IMR-90 (cell line): Measurements from ENCODE around the gene GXYLT2. TPM values are rescaled to one million over a fixed set of nuclear protein-coding genes. Genes with fewer than 3 reads are reported as not detected.

Experiments
- ATAC-seq: fragments of 200-7000 bp; cut with Tn5 transposase; 2 replicates; pipeline ENCODE4 v1.9.1; 2020; ENCODE audit warnings: low read depth, mild to moderate bottlenecking, moderate library complexity
- BruUV-seq: library from RNA; stranded (reverse); fragments of 400-500 nt; replicated peaks from 2 replicates; lab custom pipeline; 2021; lab: Mats Ljungman, UMichigan
- CTCF ChIA-PET: fragments of 300-600 bp; formaldehyde crosslinking; extraction: SDS; loops from one replicate; lab custom pipeline; 2021; ENCODE audit warnings: antibody characterized with exemption; lab: Yijun Ruan, JAX
- POLR2A ChIA-PET: fragments of 300-600 bp; sonication (Branson Sonifier 250); formaldehyde crosslinking; loops from one replicate; lab custom pipeline; 2022; ENCODE audit warnings: antibody characterized with exemption; ENCODE audit not compliant: unreplicated experiment; lab: Charles Lee
- DNase-seq: peaks from one replicate; pipeline ENCODE4 v3.0.0; 2013
- H2AFZ ChIP-seq: replicated peaks from 2 replicates; pipeline ENCODE3; 2013; ENCODE audit warnings: low read length, mild to moderate bottlenecking; ENCODE audit not compliant: poor library complexity
- H2AK5ac ChIP-seq: 2 replicates; pipeline ENCODE4 v1.6.1; 2013; ENCODE audit warnings: low read depth, low read length, inconsistent platforms
- H2AK9ac ChIP-seq: replicated peaks from 2 replicates; pipeline ENCODE3; 2013; ENCODE audit warnings: mild to moderate bottlenecking, low read depth, low read length, moderate library complexity; ENCODE audit not compliant: poor library complexity
- H2BK120ac ChIP-seq: 2 replicates; pipeline ENCODE4 v1.6.1; 2013; ENCODE audit warnings: low read depth, low read length, inconsistent platforms
- H2BK15ac ChIP-seq: 3 replicates; pipeline ENCODE4 v1.6.1; 2013; ENCODE audit warnings: low read depth, low read length, inconsistent platforms
- H2BK20ac ChIP-seq: 2 replicates; pipeline ENCODE4 v1.6.1; 2013; ENCODE audit warnings: low read depth, mild to moderate bottlenecking, inconsistent platforms, low read length, moderate library complexity
- H2BK5ac ChIP-seq: 2 replicates; pipeline ENCODE4 v1.6.1; 2013; ENCODE audit warnings: mild to moderate bottlenecking, low read depth, low read length, inconsistent platforms; ENCODE audit not compliant: poor library complexity, severe bottlenecking
- H3K14ac ChIP-seq: replicated peaks from 2 replicates; pipeline ENCODE4 v1.6.1; 2013; ENCODE audit warnings: low read depth, low read length, inconsistent platforms
- H3K18ac ChIP-seq: 2 replicates; pipeline ENCODE4 v1.6.1; 2013; ENCODE audit warnings: low read depth, low read length, control low read depth
- H3K23ac ChIP-seq: 2 replicates; pipeline ENCODE4 v1.6.1; 2013; ENCODE audit warnings: low read depth, low read length, inconsistent platforms
- H3K27ac ChIP-seq: 2 replicates; pipeline ENCODE4 v1.5.1; 2013; ENCODE audit warnings: mild to moderate bottlenecking, control low read depth, low read length; ENCODE audit not compliant: insufficient read depth
- H3K27me3 ChIP-seq: 2 replicates; pipeline ENCODE4 v1.6.1; 2013; ENCODE audit warnings: low read length; ENCODE audit not compliant: control insufficient read depth, insufficient read depth
- H3K36me3 ChIP-seq: 2 replicates; pipeline ENCODE4 v1.6.1; 2013; ENCODE audit warnings: low read length, mixed read lengths; ENCODE audit not compliant: control insufficient read depth, insufficient read depth
- H3K4ac ChIP-seq: 2 replicates; pipeline ENCODE4 v1.6.1; 2013; ENCODE audit warnings: low read depth, low read length, inconsistent platforms
- H3K4me1 ChIP-seq: 2 replicates; pipeline ENCODE4 v1.6.1; 2013; ENCODE audit warnings: low read length, mixed read lengths; ENCODE audit not compliant: control insufficient read depth, insufficient read depth
- H3K4me2 ChIP-seq: 2 replicates; pipeline ENCODE4 v1.6.1; 2013; ENCODE audit warnings: low read depth, mild to moderate bottlenecking, control low read depth, low read length, moderate library complexity
- H3K4me3 ChIP-seq: 2 replicates; pipeline ENCODE4 v1.5.1; 2013; ENCODE audit warnings: low read depth, mild to moderate bottlenecking, control low read depth, low read length, moderate library complexity; ENCODE audit not compliant: insufficient read depth
- H3K56ac ChIP-seq: 2 replicates; pipeline ENCODE4 v1.6.1; 2013; ENCODE audit warnings: low read length, inconsistent platforms; ENCODE audit not compliant: insufficient read depth; ENCODE audit errors: extremely low read depth
- H3K79me1 ChIP-seq, 2 experiments: 2 replicates each; pipeline ENCODE4 v1.6.1; 2013; ENCODE audit warnings: low read length in 2 of 2, inconsistent platforms in 1 of 2, low read depth in 1 of 2
- H3K9ac ChIP-seq: 2 replicates; pipeline ENCODE4 v1.6.1; 2013; ENCODE audit warnings: low read depth, low read length, control low read depth
- H3K9me1 ChIP-seq: 2 replicates; pipeline ENCODE4 v1.6.1; 2013; ENCODE audit warnings: low read length, inconsistent platforms; ENCODE audit not compliant: insufficient read depth
- H3K9me3 ChIP-seq: 2 replicates; pipeline ENCODE4 v1.6.1; 2013; ENCODE audit warnings: low read length; ENCODE audit not compliant: control insufficient read depth, insufficient read depth
- H4K20me1 ChIP-seq: 2 replicates; pipeline ENCODE4 v1.6.1; 2013; ENCODE audit warnings: low read length, inconsistent platforms; ENCODE audit not compliant: insufficient read depth
- H4K5ac ChIP-seq: 2 replicates; pipeline ENCODE4 v1.6.1; 2013; ENCODE audit warnings: mild to moderate bottlenecking, low read depth, low read length, control low read depth
- H4K8ac ChIP-seq, 2 experiments: 2 replicates each; pipeline ENCODE4 v1.6.1; 2013; ENCODE audit warnings: low read depth in 2 of 2, low read length in 2 of 2, control low read depth in 1 of 2, inconsistent platforms in 1 of 2
- H4K91ac ChIP-seq: 2 replicates; pipeline ENCODE4 v1.6.1; 2013; ENCODE audit warnings: low read depth, low read length, inconsistent platforms; ENCODE audit not compliant: insufficient read depth
- BHLHE40 ChIP-seq: fragments of 150-350 bp; IDR thresholded peaks from 2 replicates; pipeline ENCODE4 v1.6.1; 2016; ENCODE audit warnings: mild to moderate bottlenecking, low read depth, low read length
- CEBPB ChIP-seq: IDR thresholded peaks from 2 replicates; pipeline ENCODE4 v1.6.1; 2012; ENCODE audit warnings: low read depth, low read length, improper control_type of control experiment
- CHD1 ChIP-seq: IDR thresholded peaks from 2 replicates; pipeline ENCODE4 v1.6.1; 2012; ENCODE audit warnings: low read depth, low read length, improper control_type of control experiment
- FOS ChIP-seq: fragments of 150-350 bp; IDR thresholded peaks from 2 replicates; pipeline ENCODE4 v1.6.1; 2016; ENCODE audit warnings: low read depth, low read length
- MAFK ChIP-seq: IDR thresholded peaks from 2 replicates; pipeline ENCODE4 v1.6.1; 2012; ENCODE audit warnings: low read depth, low read length, improper control_type of control experiment
- MAZ ChIP-seq: IDR thresholded peaks from 2 replicates; pipeline ENCODE4 v1.6.1; 2012; ENCODE audit warnings: low read depth, mild to moderate bottlenecking, low read length, improper control_type of control experiment, moderate library complexity, borderline replicate concordance
- NFE2L2 ChIP-seq: fragments of 150-350 bp; IDR thresholded peaks from 2 replicates; pipeline ENCODE4 v1.6.1; 2016; ENCODE audit warnings: low read depth, mild to moderate bottlenecking, low read length
- POLR2A ChIP-seq: IDR thresholded peaks from 2 replicates; pipeline ENCODE4 v1.6.1; 2012; ENCODE audit warnings: mild to moderate bottlenecking, low read depth, low read length
- RAD21 ChIP-seq: IDR thresholded peaks from 2 replicates; pipeline ENCODE4 v1.6.1; 2012; ENCODE audit warnings: low read length, improper control_type of control experiment
- RFX5 ChIP-seq: IDR thresholded peaks from 2 replicates; pipeline ENCODE4 v1.8.0; 2012; ENCODE audit warnings: low read depth, mild to moderate bottlenecking, low read length, moderate library complexity
- SMC3 ChIP-seq: fragments of 150-350 bp; IDR thresholded peaks from 2 replicates; pipeline ENCODE4 v1.6.1; 2016; ENCODE audit warnings: low read depth, mild to moderate bottlenecking, antibody characterized with exemption, low read length, moderate library complexity
- WGBS, 2 experiments: methylation state at CpG; one replicate each; pipeline versions ENCODE4 v1.1.5 to v1.1.7; 2013; ENCODE audit warnings: missing lambda C conversion rate in 2 of 2; ENCODE audit not compliant: insufficient read length in 1 of 2; ENCODE audit errors: extremely low coverage in 2 of 2; 5-methylcytosine and 5-hydroxymethylcytosine counted together
- dilution Hi-C: fragments of 300-500 bp; cut with HindIII; formaldehyde crosslinking; loops from one replicate; pipeline ENCODE4 v1.14.3; 2018; ENCODE audit warnings: low sequenced_read_pairs; ENCODE audit not compliant: unreplicated experiment
- in situ Hi-C: fragments of 300-500 bp; cut with MboI; formaldehyde crosslinking; loops from 3 replicates; pipeline ENCODE4 v1.14.3; 2019; ENCODE audit warnings: low sequenced_read_pairs, inconsistent platforms, mixed read lengths
- intact Hi-C: fragments of 100-400 bp; cut with micrococcal nuclease; formaldehyde crosslinking; loops from 2 replicates; pipeline ENCODE4 v1.10.0; 2022
- polyA plus RNA-seq, 3 experiments: library from polyadenylated mRNA; depleted of rRNA; stranded (reverse); fragments of >200 nt; gene quantifications; 2 replicates each; pipeline ENCODE4 v1.2.3, GENCODE V29; 2012; ENCODE audit warnings: low replicate concordance in 1 of 3
- total RNA-seq: library from RNA; depleted of rRNA; stranded (reverse); fragments of >200 nt; gene quantifications from 2 replicates; pipeline ENCODE4 v1.2.3, GENCODE V29; 2012
- TF ChIP-seq, protein P1 (sequence below): fragments of 150-350 bp; IDR thresholded peaks from 2 replicates; pipeline ENCODE4 v1.6.1; 2016; ENCODE audit warnings: low read depth, mild to moderate bottlenecking, low read length, moderate library complexity, borderline replicate concordance
- TF ChIP-seq, protein P2 (sequence below): fragments of 150-350 bp; IDR thresholded peaks from 2 replicates; pipeline ENCODE4 v1.6.1; 2017; ENCODE audit warnings: mild to moderate bottlenecking, antibody characterized with exemption, low read length, low read depth
- TF ChIP-seq, protein P3 (sequence below): conservative IDR thresholded peaks from 2 replicates; pipeline ENCODE4 v1.5.1; 2012; ENCODE audit warnings: mild to moderate bottlenecking, low read depth, low read length, improper control_type of control experiment

Gene GXYLT2
- total and polyA plus RNA-seq, 2 of the 4 experiments (the other 2 are of a cell fraction), result 5.7 to 11.1 TPM

DNA sequence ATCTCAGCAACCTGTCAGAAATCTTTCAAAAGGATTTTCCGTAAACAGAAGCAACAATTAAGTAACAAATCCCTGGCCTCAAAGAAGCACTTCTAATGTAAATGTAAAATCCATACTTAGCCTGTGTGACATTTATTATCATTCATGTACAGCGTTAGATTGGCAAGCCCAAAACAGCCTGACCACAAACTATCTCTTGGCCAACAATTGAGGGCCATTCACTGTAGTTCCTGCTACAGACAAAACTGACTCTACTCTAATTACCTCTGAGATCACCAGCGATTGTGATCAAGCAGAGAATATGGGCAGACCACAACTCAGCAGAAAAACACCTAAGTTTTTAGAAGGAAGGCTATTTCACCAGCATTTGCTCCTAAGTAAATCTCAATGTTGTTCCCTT, 48.8 kb upstream of the GXYLT2 start:
- Histone ChIP-seq H3K4me2 (no peak overlapping the region), H4K8ac (no peak overlapping the region), H3K4me3 (no peak overlapping the region), H2BK120ac (no peak overlapping the region), H2BK20ac (no peak overlapping the region), H3K23ac (no peak overlapping the region), H3K9me1 (no peaks in the 10 kb centered on the region), H4K20me1 (no peaks in the 10 kb centered on the region), H4K91ac (no peak overlapping the region), H3K4ac (no peak overlapping the region), H2AK9ac (no peak overlapping the region), H2BK15ac (no peak overlapping the region), H3K27ac (no peak overlapping the region), H3K36me3 (peaks cover 13% of the 10 kb centered on the region), H2AFZ (no peak overlapping the region), H3K79me1 (no peaks in the 10 kb centered on the region; a peak in 2 of 4 replicates), H3K27me3 (no peaks in the 10 kb centered on the region), H3K56ac (no peak overlapping the region), H2BK5ac (no peak overlapping the region), H2AK5ac (no peak overlapping the region), H3K9ac (no peak overlapping the region), H4K5ac (no peak overlapping the region), H3K18ac (no peak overlapping the region), H3K9me3 (no peaks in the 10 kb centered on the region), H3K14ac (no peak overlapping the region), H3K4me1 (no peaks in the 10 kb centered on the region)
- ATAC-seq, result no peak
- WGBS, 2 experiments, result no CpG with 5 or more reads among the region's 3 CpGs
- in situ Hi-C loops (no loop called here), intact Hi-C loops (no loop called here), dilution Hi-C loops (no loop called here)
- BruUV-seq, result no TSS peak
- no peak for DNase-seq
- POLR2A ChIA-PET, result no interaction called here
- TF ChIP-seq CHD1 (no peak), CEBPB (no peak), MAZ (no peak), RFX5 (no peak), BHLHE40 (no peak), MAFK (no peak), FOS (no peak), SMC3 (no peak), NFE2L2 (no peak), POLR2A (no peak), RAD21 (no peak)
- TF ChIP-seq, protein P1, sequence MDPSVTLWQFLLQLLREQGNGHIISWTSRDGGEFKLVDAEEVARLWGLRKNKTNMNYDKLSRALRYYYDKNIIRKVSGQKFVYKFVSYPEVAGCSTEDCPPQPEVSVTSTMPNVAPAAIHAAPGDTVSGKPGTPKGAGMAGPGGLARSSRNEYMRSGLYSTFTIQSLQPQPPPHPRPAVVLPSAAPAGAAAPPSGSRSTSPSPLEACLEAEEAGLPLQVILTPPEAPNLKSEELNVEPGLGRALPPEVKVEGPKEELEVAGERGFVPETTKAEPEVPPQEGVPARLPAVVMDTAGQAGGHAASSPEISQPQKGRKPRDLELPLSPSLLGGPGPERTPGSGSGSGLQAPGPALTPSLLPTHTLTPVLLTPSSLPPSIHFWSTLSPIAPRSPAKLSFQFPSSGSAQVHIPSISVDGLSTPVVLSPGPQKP, result no peak
- TF ChIP-seq, protein P2, sequence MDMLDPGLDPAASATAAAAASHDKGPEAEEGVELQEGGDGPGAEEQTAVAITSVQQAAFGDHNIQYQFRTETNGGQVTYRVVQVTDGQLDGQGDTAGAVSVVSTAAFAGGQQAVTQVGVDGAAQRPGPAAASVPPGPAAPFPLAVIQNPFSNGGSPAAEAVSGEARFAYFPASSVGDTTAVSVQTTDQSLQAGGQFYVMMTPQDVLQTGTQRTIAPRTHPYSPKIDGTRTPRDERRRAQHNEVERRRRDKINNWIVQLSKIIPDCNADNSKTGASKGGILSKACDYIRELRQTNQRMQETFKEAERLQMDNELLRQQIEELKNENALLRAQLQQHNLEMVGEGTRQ, result no peak
- TF ChIP-seq, protein P3, sequence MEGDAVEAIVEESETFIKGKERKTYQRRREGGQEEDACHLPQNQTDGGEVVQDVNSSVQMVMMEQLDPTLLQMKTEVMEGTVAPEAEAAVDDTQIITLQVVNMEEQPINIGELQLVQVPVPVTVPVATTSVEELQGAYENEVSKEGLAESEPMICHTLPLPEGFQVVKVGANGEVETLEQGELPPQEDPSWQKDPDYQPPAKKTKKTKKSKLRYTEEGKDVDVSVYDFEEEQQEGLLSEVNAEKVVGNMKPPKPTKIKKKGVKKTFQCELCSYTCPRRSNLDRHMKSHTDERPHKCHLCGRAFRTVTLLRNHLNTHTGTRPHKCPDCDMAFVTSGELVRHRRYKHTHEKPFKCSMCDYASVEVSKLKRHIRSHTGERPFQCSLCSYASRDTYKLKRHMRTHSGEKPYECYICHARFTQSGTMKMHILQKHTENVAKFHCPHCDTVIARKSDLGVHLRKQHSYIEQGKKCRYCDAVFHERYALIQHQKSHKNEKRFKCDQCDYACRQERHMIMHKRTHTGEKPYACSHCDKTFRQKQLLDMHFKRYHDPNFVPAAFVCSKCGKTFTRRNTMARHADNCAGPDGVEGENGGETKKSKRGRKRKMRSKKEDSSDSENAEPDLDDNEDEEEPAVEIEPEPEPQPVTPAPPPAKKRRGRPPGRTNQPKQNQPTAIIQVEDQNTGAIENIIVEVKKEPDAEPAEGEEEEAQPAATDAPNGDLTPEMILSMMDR, result no peak
- CTCF ChIA-PET, result no interaction called here
